Measurements from ENCODE around the gene FBXO40.

Gene FBXO40

GRCh38 chr3:121654493-121655385 lies 61.6 kb downstream of the FBXO40 start:
- no peaks in the 10 kb centered on the region for H3K27me3 ChIP-seq (ENCODE audit: control insufficient read depth, insufficient read depth, low read length)
- H3K4me3 ChIP-seq (ENCODE audit: low read length), result no peak overlapping the region
- H3K9me3 ChIP-seq (ENCODE audit: control insufficient read depth, low read length), result no peaks in the 10 kb centered on the region
- no peaks in the 10 kb centered on the region for H3K36me3 ChIP-seq (ENCODE audit: control insufficient read depth, insufficient read depth, low read length)
- H3K9ac ChIP-seq (ENCODE audit: low read length), result no peak overlapping the region
- no peaks in the 10 kb centered on the region for H3K4me1 ChIP-seq (ENCODE audit: control insufficient read depth, insufficient read depth, low read length)

GRCh38 chr3:121658716-121659435 lies 65.7 kb downstream of the FBXO40 start:
- Histone ChIP-seq H3K27me3 (ENCODE audit: control insufficient read depth, insufficient read depth, low read length) (no peaks in the 10 kb centered on the region), H3K36me3 (ENCODE audit: control insufficient read depth, insufficient read depth, low read length) (peaks cover 6% of the 10 kb centered on the region), H3K9ac (ENCODE audit: low read length) (no peak overlapping the region), H3K4me1 (ENCODE audit: control insufficient read depth, insufficient read depth, low read length) (no peaks in the 10 kb centered on the region), H3K4me3 (ENCODE audit: low read length) (no peak overlapping the region), H3K9me3 (ENCODE audit: control insufficient read depth, low read length) (no peaks in the 10 kb centered on the region)

- H3K27me3 ChIP-seq (ENCODE audit: control insufficient read depth, insufficient read depth, low read length), result no peaks in the 10 kb centered on the region
- H3K9me3 ChIP-seq (ENCODE audit: control insufficient read depth, low read length), result no peaks in the 10 kb centered on the region
- H3K36me3 ChIP-seq (ENCODE audit: control insufficient read depth, insufficient read depth, low read length), result peaks cover 12% of the 10 kb centered on the region
- no peaks in the 10 kb centered on the region for H3K4me1 ChIP-seq (ENCODE audit: control insufficient read depth, insufficient read depth, low read length)
- H3K9ac ChIP-seq (ENCODE audit: low read length), result no peak overlapping the region
- H3K4me3 ChIP-seq (ENCODE audit: low read length), result no peak overlapping the region
These were observed 66.4 kb downstream of the FBXO40 start for GRCh38 chr3:121659586-121659985.

GRCh38 chr3:121660356-121661171 lies 67.4 kb downstream of the FBXO40 start, which contains the start of gene HCLS1:
HCLS1 (minus strand) TSS chr3:121660903; CDS start chr3:121658347, 2,556 bp downstream.
- Histone ChIP-seq H3K36me3 (ENCODE audit: control insufficient read depth, insufficient read depth, low read length) (peaks cover 16% of the 10 kb centered on the region), H3K4me1 (ENCODE audit: control insufficient read depth, insufficient read depth, low read length) (no peaks in the 10 kb centered on the region), H3K4me3 (ENCODE audit: low read length) (no peak within 1 kb of the TSS), H3K9ac (ENCODE audit: low read length) (no peak within 1 kb of the TSS), H3K9me3 (ENCODE audit: control insufficient read depth, low read length) (no peaks in the 10 kb centered on the region), H3K27me3 (ENCODE audit: control insufficient read depth, insufficient read depth, low read length) (no peaks in the 10 kb centered on the region)

GRCh38 chr3:121661376-121661775 lies 68.2 kb downstream of the FBXO40 start:
- Histone ChIP-seq H3K36me3 (ENCODE audit: control insufficient read depth, insufficient read depth, low read length) (peaks cover 16% of the 10 kb centered on the region), H3K4me3 (ENCODE audit: low read length) (no peak overlapping the region), H3K9ac (ENCODE audit: low read length) (no peak overlapping the region), H3K4me1 (ENCODE audit: control insufficient read depth, insufficient read depth, low read length) (no peaks in the 10 kb centered on the region), H3K27me3 (ENCODE audit: control insufficient read depth, insufficient read depth, low read length) (no peaks in the 10 kb centered on the region), H3K9me3 (ENCODE audit: control insufficient read depth, low read length) (no peaks in the 10 kb centered on the region)

- Histone ChIP-seq H3K9ac (ENCODE audit: low read length) (no peak overlapping the region), H3K4me1 (ENCODE audit: control insufficient read depth, insufficient read depth, low read length) (no peaks in the 10 kb centered on the region), H3K9me3 (ENCODE audit: control insufficient read depth, low read length) (no peaks in the 10 kb centered on the region), H3K27me3 (ENCODE audit: control insufficient read depth, insufficient read depth, low read length) (no peaks in the 10 kb centered on the region), H3K36me3 (ENCODE audit: control insufficient read depth, insufficient read depth, low read length) (peaks cover 16% of the 10 kb centered on the region), H3K4me3 (ENCODE audit: low read length) (no peak overlapping the region)
These were observed 69.6 kb downstream of the FBXO40 start for GRCh38 chr3:121662742-121663141.

GRCh38 chr3:121663171-121663847 lies 70.1 kb downstream of the FBXO40 start:
- Histone ChIP-seq H3K36me3 (ENCODE audit: control insufficient read depth, insufficient read depth, low read length) (peaks cover 16% of the 10 kb centered on the region), H3K9ac (ENCODE audit: low read length) (no peak overlapping the region), H3K9me3 (ENCODE audit: control insufficient read depth, low read length) (no peaks in the 10 kb centered on the region)

GRCh38 chr3:121665488-121665887 lies 72.3 kb downstream of the FBXO40 start:
- H3K36me3 ChIP-seq (ENCODE audit: control insufficient read depth, insufficient read depth, low read length), result peaks cover 16% of the 10 kb centered on the region
- no peak overlapping the region for H3K9ac ChIP-seq (ENCODE audit: low read length)
- H3K9me3 ChIP-seq (ENCODE audit: control insufficient read depth, low read length), result no peaks in the 10 kb centered on the region
- no peaks in the 10 kb centered on the region for H3K4me1 ChIP-seq (ENCODE audit: control insufficient read depth, insufficient read depth, low read length)
- no peak overlapping the region for H3K4me3 ChIP-seq (ENCODE audit: low read length)
- no peaks in the 10 kb centered on the region for H3K27me3 ChIP-seq (ENCODE audit: control insufficient read depth, insufficient read depth, low read length)

More at GRCh38 chr3:121663171-121663847, 70.1 kb downstream of the FBXO40 start:
- Histone ChIP-seq H3K4me1 (ENCODE audit: control insufficient read depth, insufficient read depth, low read length) (no peaks in the 10 kb centered on the region), H3K4me3 (ENCODE audit: low read length) (no peak overlapping the region), H3K27me3 (ENCODE audit: control insufficient read depth, insufficient read depth, low read length) (no peaks in the 10 kb centered on the region)

- H3K4me1 ChIP-seq (ENCODE audit: control insufficient read depth, insufficient read depth, low read length), result no peaks in the 10 kb centered on the region
- no peaks in the 10 kb centered on the region for H3K9me3 ChIP-seq (ENCODE audit: control insufficient read depth, low read length)
- H3K4me3 ChIP-seq (ENCODE audit: low read length), result no peak overlapping the region
- no peaks in the 10 kb centered on the region for H3K27me3 ChIP-seq (ENCODE audit: control insufficient read depth, insufficient read depth, low read length)
- no peak overlapping the region for H3K9ac ChIP-seq (ENCODE audit: low read length)
- peaks cover 16% of the 10 kb centered on the region for H3K36me3 ChIP-seq (ENCODE audit: control insufficient read depth, insufficient read depth, low read length)
These were observed 74.2 kb downstream of the FBXO40 start for GRCh38 chr3:121667333-121667732.

GRCh38 chr3:121670676-121671075 lies 77.5 kb downstream of the FBXO40 start:
- Histone ChIP-seq H3K4me1 (ENCODE audit: control insufficient read depth, insufficient read depth, low read length) (no peaks in the 10 kb centered on the region), H3K4me3 (ENCODE audit: low read length) (no peak overlapping the region), H3K36me3 (ENCODE audit: control insufficient read depth, insufficient read depth, low read length) (peaks cover under 1% of the 10 kb centered on the region), H3K9ac (ENCODE audit: low read length) (no peak overlapping the region), H3K27me3 (ENCODE audit: control insufficient read depth, insufficient read depth, low read length) (no peaks in the 10 kb centered on the region), H3K9me3 (ENCODE audit: control insufficient read depth, low read length) (no peaks in the 10 kb centered on the region)

- H3K36me3 ChIP-seq (ENCODE audit: control insufficient read depth, insufficient read depth, low read length), result peaks cover 9% of the 10 kb centered on the region
These were observed 84.0 kb downstream of the FBXO40 start for GRCh38 chr3:121677141-121677540.

More at GRCh38 chr3:121677141-121677540, 84.0 kb downstream of the FBXO40 start:
- Histone ChIP-seq H3K9ac (ENCODE audit: low read length) (no peak overlapping the region), H3K4me1 (ENCODE audit: control insufficient read depth, insufficient read depth, low read length) (no peaks in the 10 kb centered on the region), H3K4me3 (ENCODE audit: low read length) (no peak overlapping the region), H3K9me3 (ENCODE audit: control insufficient read depth, low read length) (no peaks in the 10 kb centered on the region), H3K27me3 (ENCODE audit: control insufficient read depth, insufficient read depth, low read length) (no peaks in the 10 kb centered on the region)
